ENCODE data around the gene PRKX.
"Not testable (repeated sequence)": the region's sequence is repeated elsewhere in the genome, so short reads cannot be mapped to it uniquely, and the experiment has no call there.

PRKX gene

DNA sequence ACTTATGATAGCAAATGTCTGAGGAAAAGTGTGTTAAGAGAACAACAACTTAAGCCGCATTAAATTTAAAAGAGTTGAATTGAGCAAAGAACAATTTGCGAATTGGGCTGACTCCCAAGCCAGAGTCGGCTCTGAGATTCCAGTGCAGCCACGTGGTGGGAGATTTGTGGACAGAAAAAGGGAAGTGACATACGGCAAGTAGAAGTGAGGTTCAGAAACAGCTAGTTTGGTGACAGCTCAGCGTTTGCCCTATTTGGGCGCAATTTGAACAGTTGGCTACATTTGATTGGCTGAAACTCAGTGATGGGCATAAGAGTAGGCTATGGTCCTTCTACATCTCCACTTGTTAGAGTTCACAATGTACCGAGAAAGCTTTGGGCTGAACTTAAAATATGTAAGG, 124.0 kb downstream of the PRKX start:
- no peak overlapping the region for H3K27ac ChIP-seq (ENCODE audit: insufficient read depth, low read depth, low read length, poor library complexity, severe bottlenecking)
- no peaks in the 10 kb centered on the region for H3K27me3 ChIP-seq (ENCODE audit: control insufficient read depth, insufficient read depth, low read length, poor library complexity, severe bottlenecking)
- no peak overlapping the region for H3K4me3 ChIP-seq (ENCODE audit: insufficient read depth, low read depth, low read length)
- H3K9me3 ChIP-seq (ENCODE audit: control insufficient read depth, low read length) = no peaks in the 10 kb centered on the region
- H3K4me1 ChIP-seq (ENCODE audit: control insufficient read depth, insufficient read depth, low read length) = no peaks in the 10 kb centered on the region
- no peaks in the 10 kb centered on the region for H3K36me3 ChIP-seq (ENCODE audit: control insufficient read depth, insufficient read depth, low read length)
- 89 to 92% methylated on average over 7 to 8 of the region's 8 CpGs for WGBS, 2 experiments

DNA sequence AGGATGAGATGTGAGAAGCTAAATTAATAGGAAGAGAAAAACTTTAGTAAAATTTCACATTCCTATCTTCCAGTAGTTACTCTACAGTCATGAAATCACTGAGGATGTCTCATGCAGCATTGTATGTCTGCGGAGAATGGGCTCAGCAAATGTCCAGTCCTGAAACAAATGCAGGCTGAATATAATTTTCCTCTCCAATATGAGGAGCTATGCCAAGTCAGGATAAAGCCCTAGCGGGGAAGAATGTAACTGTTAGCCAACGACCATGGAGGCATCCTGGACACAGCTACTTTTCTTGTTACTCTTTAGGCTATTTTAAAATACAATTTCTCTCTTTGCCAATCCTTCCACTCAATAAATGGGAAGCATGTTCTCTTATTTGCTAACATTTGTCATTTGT, 127.7 kb downstream of the PRKX start:
- no peak overlapping the region for H3K27ac ChIP-seq (ENCODE audit: insufficient read depth, low read depth, low read length, poor library complexity, severe bottlenecking)
- H3K4me1 ChIP-seq (ENCODE audit: control insufficient read depth, insufficient read depth, low read length) = no peaks in the 10 kb centered on the region
- H3K4me3 ChIP-seq (ENCODE audit: insufficient read depth, low read depth, low read length) = no peak overlapping the region
- H3K9me3 ChIP-seq (ENCODE audit: control insufficient read depth, low read length) = no peaks in the 10 kb centered on the region
- no peaks in the 10 kb centered on the region for H3K27me3 ChIP-seq (ENCODE audit: control insufficient read depth, insufficient read depth, low read length, poor library complexity, severe bottlenecking)
- no peaks in the 10 kb centered on the region for H3K36me3 ChIP-seq (ENCODE audit: control insufficient read depth, insufficient read depth, low read length)
- WGBS, 2 experiments = 87 to 90% methylated on average over 3 of the region's 3 CpGs

DNA sequence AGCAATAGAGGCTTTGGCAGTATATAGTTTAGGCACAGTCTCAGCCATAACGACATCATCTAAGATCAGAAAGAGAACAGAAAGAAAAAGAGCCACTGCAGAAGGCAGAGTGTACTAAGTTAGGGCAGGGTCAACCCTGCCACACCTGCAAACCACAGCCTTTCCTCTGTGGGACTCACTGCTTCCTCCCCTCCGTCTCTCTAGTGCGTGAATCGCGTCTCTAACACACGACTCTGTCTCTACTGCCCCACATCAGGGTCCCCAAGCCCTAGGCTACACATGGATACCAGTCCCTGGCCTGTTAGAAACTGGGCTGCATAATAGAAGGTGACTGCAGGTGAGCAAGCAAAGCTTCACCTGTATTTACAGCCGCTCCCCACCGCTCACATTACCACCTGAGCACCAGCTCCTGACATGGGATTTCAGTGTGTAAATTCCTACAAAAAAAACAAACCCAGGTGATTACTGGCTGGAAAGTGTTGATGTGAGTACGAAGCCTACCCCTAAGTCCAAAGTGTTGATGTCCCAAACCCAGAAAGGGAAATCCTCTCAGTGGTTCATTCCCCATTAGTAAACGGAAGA, 128.9 kb downstream of the PRKX start:
- no peaks in the 10 kb centered on the region for H3K36me3 ChIP-seq (ENCODE audit: control insufficient read depth, insufficient read depth, low read length)
- H3K27ac ChIP-seq (ENCODE audit: insufficient read depth, low read depth, low read length, poor library complexity, severe bottlenecking) = no peak overlapping the region
- WGBS, 2 experiments = 78 to 80% methylated on average over 10 of the region's 10 CpGs
- H3K4me3 ChIP-seq (ENCODE audit: insufficient read depth, low read depth, low read length) = no peak overlapping the region
- H3K9me3 ChIP-seq (ENCODE audit: control insufficient read depth, low read length) = no peaks in the 10 kb centered on the region
- no peaks in the 10 kb centered on the region for H3K27me3 ChIP-seq (ENCODE audit: control insufficient read depth, insufficient read depth, low read length, poor library complexity, severe bottlenecking)
- H3K4me1 ChIP-seq (ENCODE audit: control insufficient read depth, insufficient read depth, low read length) = no peaks in the 10 kb centered on the region

DNA sequence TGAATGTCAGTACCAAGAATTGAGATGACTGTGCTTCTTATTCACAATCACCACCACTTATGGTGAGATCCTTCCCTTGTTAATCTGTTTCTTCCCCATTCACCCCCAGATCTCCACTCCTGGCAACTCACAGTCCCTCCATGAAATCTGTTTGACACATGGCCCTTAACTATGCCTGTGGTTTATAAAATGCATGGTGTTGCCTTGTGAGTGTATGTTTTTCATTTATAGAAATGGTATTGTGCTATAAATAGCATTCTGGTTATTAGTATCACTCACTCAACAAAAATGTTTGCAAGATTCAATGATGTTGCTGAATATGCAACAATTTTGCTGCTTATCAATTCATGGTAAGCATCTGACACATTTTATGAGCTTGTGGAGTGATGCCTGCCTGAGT, 131.0 kb downstream of the PRKX start:
- Histone ChIP-seq H3K27ac (ENCODE audit: insufficient read depth, low read depth, low read length, poor library complexity, severe bottlenecking) (no peak overlapping the region), H3K27me3 (ENCODE audit: control insufficient read depth, insufficient read depth, low read length, poor library complexity, severe bottlenecking) (no peaks in the 10 kb centered on the region), H3K36me3 (ENCODE audit: control insufficient read depth, insufficient read depth, low read length) (no peaks in the 10 kb centered on the region), H3K4me1 (ENCODE audit: control insufficient read depth, insufficient read depth, low read length) (no peaks in the 10 kb centered on the region), H3K4me3 (ENCODE audit: insufficient read depth, low read depth, low read length) (no peak overlapping the region), H3K9me3 (ENCODE audit: control insufficient read depth, low read length) (no peaks in the 10 kb centered on the region)

DNA sequence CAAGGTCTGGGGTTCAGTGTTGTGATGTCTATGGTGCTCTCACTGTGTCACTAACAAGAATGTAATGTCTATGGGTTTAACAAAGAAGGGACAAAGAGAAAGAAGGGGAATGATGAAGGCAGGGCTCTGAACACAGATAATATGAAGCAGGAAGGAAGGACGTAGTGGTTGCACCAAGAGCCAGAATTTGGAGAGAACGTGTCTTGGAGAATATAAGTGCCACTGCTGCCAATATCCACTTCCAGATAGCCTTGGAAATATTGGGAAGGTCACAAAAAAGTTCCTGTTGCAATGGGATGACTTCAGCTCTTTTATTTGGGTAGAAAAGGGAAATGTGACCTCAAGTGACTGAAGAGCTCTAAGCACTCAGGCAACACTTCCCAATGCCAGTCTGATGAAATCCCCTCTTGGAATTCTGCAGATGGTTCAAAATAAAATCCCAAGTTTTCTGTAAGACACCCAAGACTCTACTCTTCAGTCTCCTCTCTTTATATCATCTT, 131.8 kb downstream of the PRKX start:
- H3K36me3 ChIP-seq (ENCODE audit: control insufficient read depth, insufficient read depth, low read length) = no peaks in the 10 kb centered on the region
- no peak overlapping the region for H3K27ac ChIP-seq (ENCODE audit: insufficient read depth, low read depth, low read length, poor library complexity, severe bottlenecking)
- no peak overlapping the region for H3K4me3 ChIP-seq (ENCODE audit: insufficient read depth, low read depth, low read length)
- 87 to 89% methylated on average over 2 of the region's 2 CpGs for WGBS, 2 experiments
- H3K4me1 ChIP-seq (ENCODE audit: control insufficient read depth, insufficient read depth, low read length) = no peaks in the 10 kb centered on the region
- no peaks in the 10 kb centered on the region for H3K27me3 ChIP-seq (ENCODE audit: control insufficient read depth, insufficient read depth, low read length, poor library complexity, severe bottlenecking)
- no peaks in the 10 kb centered on the region for H3K9me3 ChIP-seq (ENCODE audit: control insufficient read depth, low read length)

DNA sequence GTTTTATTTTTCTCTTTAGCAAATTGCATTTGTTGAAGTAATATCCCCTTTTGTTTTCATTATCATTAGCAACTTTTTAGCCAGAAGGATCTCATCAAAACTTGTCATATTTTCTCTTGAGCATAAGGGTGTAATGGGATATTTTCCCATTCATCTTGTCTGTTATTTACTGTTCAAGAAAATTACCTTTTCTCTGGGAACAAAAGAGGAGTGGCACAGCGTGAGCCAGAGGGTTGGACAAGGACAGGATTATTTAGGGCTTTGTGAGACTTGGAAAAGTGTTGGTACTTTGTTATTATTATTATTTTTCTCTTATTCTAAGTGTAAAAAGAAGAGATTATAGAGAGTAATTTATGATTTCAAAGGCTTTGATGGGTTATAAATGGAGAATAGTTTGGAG, 135.9 kb downstream of the PRKX start:
- no CpG with 5 or more reads among the region's 1 CpG for WGBS, 2 experiments
- no peaks in the 10 kb centered on the region for H3K9me3 ChIP-seq (ENCODE audit: control insufficient read depth, low read length)
- H3K4me1 ChIP-seq (ENCODE audit: control insufficient read depth, insufficient read depth, low read length) = no peaks in the 10 kb centered on the region
- H3K36me3 ChIP-seq (ENCODE audit: control insufficient read depth, insufficient read depth, low read length) = no peaks in the 10 kb centered on the region
- no peak overlapping the region for H3K27ac ChIP-seq (ENCODE audit: insufficient read depth, low read depth, low read length, poor library complexity, severe bottlenecking)
- no peaks in the 10 kb centered on the region for H3K27me3 ChIP-seq (ENCODE audit: control insufficient read depth, insufficient read depth, low read length, poor library complexity, severe bottlenecking)
- no peak overlapping the region for H3K4me3 ChIP-seq (ENCODE audit: insufficient read depth, low read depth, low read length)

DNA sequence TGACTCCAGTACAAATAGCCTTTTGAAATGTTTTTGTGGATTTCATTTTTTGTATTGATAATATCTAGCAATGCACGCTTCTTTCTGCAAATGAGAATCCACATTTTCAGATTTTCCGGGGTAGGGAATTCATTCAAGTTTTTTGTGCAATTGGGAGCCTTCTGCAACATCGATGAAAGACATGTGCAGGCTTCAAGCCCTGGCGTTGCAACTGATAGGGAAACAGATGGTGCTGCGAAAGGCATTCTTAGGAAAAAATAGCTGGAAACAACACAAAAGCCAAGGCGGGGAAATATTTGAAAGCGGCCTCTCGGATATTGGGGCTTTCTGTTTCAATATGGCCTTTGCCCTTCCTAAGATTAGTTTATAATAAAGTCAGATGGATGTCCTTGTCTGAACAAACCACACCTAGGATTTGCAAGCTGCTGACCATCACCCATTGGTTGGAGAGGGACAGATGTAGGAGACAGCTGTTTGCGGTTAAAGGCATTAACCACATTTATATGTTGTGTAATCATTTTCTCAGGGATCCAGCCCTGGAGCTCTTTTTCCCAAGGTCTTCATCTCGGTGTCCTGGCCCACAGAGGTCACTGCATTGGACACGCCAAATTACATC, 136.5 kb downstream of the PRKX start:
- H3K9me3 ChIP-seq (ENCODE audit: control insufficient read depth, low read length) = no peaks in the 10 kb centered on the region
- H3K27me3 ChIP-seq (ENCODE audit: control insufficient read depth, insufficient read depth, low read length, poor library complexity, severe bottlenecking) = no peaks in the 10 kb centered on the region
- H3K4me3 ChIP-seq (ENCODE audit: insufficient read depth, low read depth, low read length) = no peak overlapping the region
- H3K36me3 ChIP-seq (ENCODE audit: control insufficient read depth, insufficient read depth, low read length) = no peaks in the 10 kb centered on the region
- 82 to 86% methylated on average over 9 to 10 of the region's 11 CpGs for WGBS, 2 experiments
- no peak overlapping the region for H3K27ac ChIP-seq (ENCODE audit: insufficient read depth, low read depth, low read length, poor library complexity, severe bottlenecking)
- H3K4me1 ChIP-seq (ENCODE audit: control insufficient read depth, insufficient read depth, low read length) = no peaks in the 10 kb centered on the region

DNA sequence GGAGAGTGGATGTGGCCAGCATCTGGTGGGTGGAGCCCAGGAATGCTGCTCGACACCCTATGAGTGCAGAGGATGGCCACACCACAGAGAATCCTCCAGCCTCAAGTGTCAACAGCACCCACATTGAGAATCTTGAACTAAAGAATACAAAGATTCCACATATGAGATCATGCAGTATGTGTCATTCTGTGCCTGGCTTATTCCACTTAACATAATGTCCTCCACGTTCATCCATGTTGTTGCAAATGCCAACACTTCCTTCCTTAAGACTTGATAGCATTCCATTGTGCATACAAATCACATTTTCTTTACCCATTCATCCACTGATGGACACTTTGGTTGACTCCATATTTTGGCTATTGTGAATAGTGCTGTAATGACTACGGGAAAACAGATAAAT, 145.8 kb downstream of the PRKX start:
- Histone ChIP-seq H3K9me3 (ENCODE audit: control insufficient read depth, low read length) (no peaks in the 10 kb centered on the region), H3K4me1 (ENCODE audit: control insufficient read depth, insufficient read depth, low read length) (no peaks in the 10 kb centered on the region), H3K4me3 (ENCODE audit: insufficient read depth, low read depth, low read length) (no peak overlapping the region), H3K27ac (ENCODE audit: insufficient read depth, low read depth, low read length, poor library complexity, severe bottlenecking) (no peak overlapping the region), H3K27me3 (ENCODE audit: control insufficient read depth, insufficient read depth, low read length, poor library complexity, severe bottlenecking) (no peaks in the 10 kb centered on the region), H3K36me3 (ENCODE audit: control insufficient read depth, insufficient read depth, low read length) (no peaks in the 10 kb centered on the region)
- 92 to 93% methylated on average over 2 of the region's 3 CpGs for WGBS, 2 experiments

DNA sequence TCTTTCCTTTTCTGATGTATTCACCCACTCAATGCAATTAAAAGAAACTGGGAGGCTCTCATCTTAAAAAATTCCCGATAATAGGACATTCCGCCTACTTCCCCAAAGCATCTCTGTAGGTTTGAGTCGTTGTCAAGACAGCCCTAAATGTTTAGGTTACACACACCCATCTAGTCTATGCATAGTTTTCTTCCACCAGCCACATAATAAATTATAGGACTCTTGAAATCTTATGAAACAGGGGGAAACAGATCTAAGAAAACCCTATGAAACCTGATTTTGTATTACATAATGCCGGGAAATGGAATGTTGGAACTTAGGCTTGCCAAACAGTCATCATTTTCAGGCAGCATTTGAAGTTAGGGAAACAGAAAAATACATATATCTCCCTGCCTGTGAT, 150.0 kb downstream of the PRKX start:
- 97 to 100% methylated on average over 4 of the region's 4 CpGs for WGBS, 2 experiments
- Histone ChIP-seq H3K4me3 (ENCODE audit: insufficient read depth, low read depth, low read length) (no peak overlapping the region), H3K4me1 (ENCODE audit: control insufficient read depth, insufficient read depth, low read length) (no peaks in the 10 kb centered on the region), H3K36me3 (ENCODE audit: control insufficient read depth, insufficient read depth, low read length) (no peaks in the 10 kb centered on the region), H3K27ac (ENCODE audit: insufficient read depth, low read depth, low read length, poor library complexity, severe bottlenecking) (no peak overlapping the region), H3K9me3 (ENCODE audit: control insufficient read depth, low read length) (no peaks in the 10 kb centered on the region), H3K27me3 (ENCODE audit: control insufficient read depth, insufficient read depth, low read length, poor library complexity, severe bottlenecking) (no peaks in the 10 kb centered on the region)

DNA sequence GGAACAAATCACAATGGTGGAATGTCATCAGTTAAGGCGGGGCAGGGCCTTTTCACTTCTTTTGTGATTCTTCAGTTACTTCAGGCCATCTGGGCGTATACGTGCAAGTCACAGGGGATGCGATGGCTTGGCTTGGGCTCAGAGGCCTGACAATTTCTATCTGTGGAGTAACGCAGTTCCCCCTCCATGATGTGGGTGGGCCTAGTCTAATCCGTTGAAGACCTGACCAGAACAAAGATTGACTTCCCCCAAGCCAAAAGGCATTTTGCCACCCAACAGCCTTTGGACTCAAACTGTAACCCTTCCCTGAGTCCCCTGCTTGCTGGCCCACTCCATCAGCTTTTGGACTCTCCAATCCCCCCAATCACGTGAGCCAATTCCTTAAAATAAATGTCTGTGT, 153.4 kb downstream of the PRKX start:
- WGBS, 2 experiments = 94 to 98% methylated on average over 6 of the region's 7 CpGs
- H3K4me3 ChIP-seq (ENCODE audit: insufficient read depth, low read depth, low read length); H3K4me1 ChIP-seq (ENCODE audit: control insufficient read depth, insufficient read depth, low read length); H3K27me3 ChIP-seq (ENCODE audit: control insufficient read depth, insufficient read depth, low read length, poor library complexity, severe bottlenecking); H3K36me3 ChIP-seq (ENCODE audit: control insufficient read depth, insufficient read depth, low read length); H3K9me3 ChIP-seq (ENCODE audit: control insufficient read depth, low read length); H3K27ac ChIP-seq (ENCODE audit: insufficient read depth, low read depth, low read length, poor library complexity, severe bottlenecking): not testable (repeated sequence)

Measured in ectodermal cell (in vitro differentiated cells).